GM12878 (cell line): ENCODE results near the gene RTN4R.

Experiments used
- CBFB ChIP-seq: IDR thresholded peaks from 2 replicates; pipeline ENCODE4 v1.6.1; 2016; ENCODE audit warnings: antibody characterized with exemption, low read depth
- CTCF ChIP-seq, 3 experiments: IDR thresholded peaks in 2 of 3; conservative IDR thresholded peaks in 1 of 3; 2 replicates each; pipeline ENCODE4 v1.5.1; 2011; ENCODE audit warnings: low read depth in 3 of 3, low read length in 3 of 3, mild to moderate bottlenecking in 3 of 3, control low read depth in 2 of 3, moderate library complexity in 2 of 3, inconsistent platforms in 1 of 3, mixed read lengths in 1 of 3; ENCODE audit not compliant: control insufficient read depth in 2 of 3, insufficient read depth in 1 of 3; ENCODE audit errors: extremely low read depth in 1 of 3
- ETV6 ChIP-seq, 2 experiments: fragments of 450-650 bp in 1 of 2; IDR thresholded peaks in 1 of 2; conservative IDR thresholded peaks in 1 of 2; 2 replicates each; pipeline ENCODE4 v1.6.1; 2014; ENCODE audit warnings: antibody characterized with exemption in 1 of 2, borderline replicate concordance in 1 of 2, low read depth in 1 of 2, mild to moderate bottlenecking in 1 of 2, moderate library complexity in 1 of 2
- TBL1XR1 ChIP-seq: IDR thresholded peaks from 2 replicates; pipeline ENCODE4 v1.6.1; 2012; ENCODE audit warnings: low read depth, low read length, improper control_type of control experiment
- USF2 ChIP-seq: IDR thresholded peaks from 2 replicates; pipeline ENCODE4 v1.6.1; 2011; ENCODE audit warnings: low read depth, low read length, improper control_type of control experiment, borderline replicate concordance

GRCh38 chr22:20223421-20224255 is 44.5 kb downstream of the RTN4R start:
- TF ChIP-seq CTCF (IDR thresholded peaks at IDR 0.05 in 2 of 3, conservative IDR thresholded peaks at IDR 0.05 in 1 of 3; ENCODE audit: control insufficient read depth in 2 of 3, extremely low read depth in 1 of 3, insufficient read depth in 1 of 3, low read depth in 3 of 3, low read length in 3 of 3) (no peak), TBL1XR1 (no peak), USF2 (no peak), ETV6 (conservative IDR thresholded peaks at IDR 0.05 in 1 of 2, IDR thresholded peaks at IDR 0.05 in 1 of 2; ENCODE audit: borderline replicate concordance in 1 of 2, low read depth in 1 of 2) (no peak), CBFB (no peak)
